ENCODE data around the gene NDUFS5.

GRCh38 chr1:39046613-39047210 lies 20.6 kb downstream of the NDUFS5 start:
- TF ChIP-seq NFIC (IDR thresholded peaks at IDR 0.05) (no peak), YY1 (IDR thresholded peaks at IDR 0.05; ENCODE audit: low read depth) (no peak), CEBPB (IDR thresholded peaks at IDR 0.05) (no peak), EP300 (IDR thresholded peaks at IDR 0.05; ENCODE audit: borderline replicate concordance) (no peak), RAD21 (IDR thresholded peaks at IDR 0.05; ENCODE audit: low read depth) (no peak), EGR1 (IDR thresholded peaks at IDR 0.05) (no peak), CREB1 (IDR thresholded peaks at IDR 0.05; ENCODE audit: low read depth) (no peak), FOXM1 (IDR thresholded peaks at IDR 0.05; ENCODE audit: borderline replicate concordance, low read depth) (no peak), TAF1 (IDR thresholded peaks at IDR 0.05; ENCODE audit: low read depth) (no peak)
- TF ChIP-seq, protein P1, sequence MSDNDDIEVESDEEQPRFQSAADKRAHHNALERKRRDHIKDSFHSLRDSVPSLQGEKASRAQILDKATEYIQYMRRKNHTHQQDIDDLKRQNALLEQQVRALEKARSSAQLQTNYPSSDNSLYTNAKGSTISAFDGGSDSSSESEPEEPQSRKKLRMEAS (IDR thresholded peaks at IDR 0.05), result no peak
- TF ChIP-seq, protein P2, sequence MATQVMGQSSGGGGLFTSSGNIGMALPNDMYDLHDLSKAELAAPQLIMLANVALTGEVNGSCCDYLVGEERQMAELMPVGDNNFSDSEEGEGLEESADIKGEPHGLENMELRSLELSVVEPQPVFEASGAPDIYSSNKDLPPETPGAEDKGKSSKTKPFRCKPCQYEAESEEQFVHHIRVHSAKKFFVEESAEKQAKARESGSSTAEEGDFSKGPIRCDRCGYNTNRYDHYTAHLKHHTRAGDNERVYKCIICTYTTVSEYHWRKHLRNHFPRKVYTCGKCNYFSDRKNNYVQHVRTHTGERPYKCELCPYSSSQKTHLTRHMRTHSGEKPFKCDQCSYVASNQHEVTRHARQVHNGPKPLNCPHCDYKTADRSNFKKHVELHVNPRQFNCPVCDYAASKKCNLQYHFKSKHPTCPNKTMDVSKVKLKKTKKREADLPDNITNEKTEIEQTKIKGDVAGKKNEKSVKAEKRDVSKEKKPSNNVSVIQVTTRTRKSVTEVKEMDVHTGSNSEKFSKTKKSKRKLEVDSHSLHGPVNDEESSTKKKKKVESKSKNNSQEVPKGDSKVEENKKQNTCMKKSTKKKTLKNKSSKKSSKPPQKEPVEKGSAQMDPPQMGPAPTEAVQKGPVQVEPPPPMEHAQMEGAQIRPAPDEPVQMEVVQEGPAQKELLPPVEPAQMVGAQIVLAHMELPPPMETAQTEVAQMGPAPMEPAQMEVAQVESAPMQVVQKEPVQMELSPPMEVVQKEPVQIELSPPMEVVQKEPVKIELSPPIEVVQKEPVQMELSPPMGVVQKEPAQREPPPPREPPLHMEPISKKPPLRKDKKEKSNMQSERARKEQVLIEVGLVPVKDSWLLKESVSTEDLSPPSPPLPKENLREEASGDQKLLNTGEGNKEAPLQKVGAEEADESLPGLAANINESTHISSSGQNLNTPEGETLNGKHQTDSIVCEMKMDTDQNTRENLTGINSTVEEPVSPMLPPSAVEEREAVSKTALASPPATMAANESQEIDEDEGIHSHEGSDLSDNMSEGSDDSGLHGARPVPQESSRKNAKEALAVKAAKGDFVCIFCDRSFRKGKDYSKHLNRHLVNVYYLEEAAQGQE (IDR thresholded peaks at IDR 0.05; ENCODE audit: low read depth), result no peak

All from Ishikawa (cell line).